HepG2 (cell line): ENCODE measurements around the gene NKPD1. TPM values are rescaled to one million over a fixed set of nuclear protein-coding genes. Genes with fewer than 3 reads are reported as not detected.

Experiments used
- ATAC-seq: fragments of 200-7000 bp; cut with Tn5 transposase; 3 replicates; pipeline ENCODE4 v1.9.1; 2020; ENCODE audit warnings: mild to moderate bottlenecking, moderate library complexity
- BruUV-seq: library from RNA; stranded (reverse); fragments of 400-500 nt; replicated peaks from 2 replicates; lab custom pipeline; 2021; lab: Mats Ljungman, UMichigan
- CTCF ChIA-PET: fragments of 300-600 bp; formaldehyde crosslinking; extraction: SDS; loops from one replicate; lab custom pipeline; 2021; ENCODE audit warnings: low total read pairs, inconsistent platforms, low intra/inter-chr PET ratio; lab: Yijun Ruan, JAX
- POLR2A ChIA-PET: fragments of 350-600 bp; sonication (Branson Sonifier 250); formaldehyde crosslinking; loops from one replicate; lab custom pipeline; 2020; ENCODE audit warnings: antibody characterized with exemption, inconsistent platforms; lab: Yijun Ruan, JAX
- DNase-seq: peaks from one replicate; pipeline ENCODE4 v3.0.0-alpha.2; 2015; ENCODE audit warnings: low spot score
- FAIRE-seq: peaks from 3 replicates; lab custom pipeline; 2011; peaks lifted over from hg19 to GRCh38; lab: Jason Lieb, UNC
- H2AFZ ChIP-seq: one replicate; pipeline ENCODE4 v1.6.1; 2011; ENCODE audit warnings: low read length, inconsistent platforms
- H3K27ac ChIP-seq: fragments of 300-600 bp; 3 replicates; pipeline ENCODE4 v1.8.0; 2011; ENCODE audit warnings: mixed run types, mild to moderate bottlenecking, mixed read lengths, low read length, inconsistent platforms; ENCODE audit not compliant: insufficient read depth; ENCODE audit errors: extremely low read length
- H3K27me3 ChIP-seq, 2 experiments: fragments of 200-600 bp in 1 of 2; 2 replicates in 1 of 2; 3 replicates in 1 of 2; pipeline versions ENCODE4 v1.6.0 to v1.8.0; 2011; ENCODE audit warnings: low read length in 2 of 2, mild to moderate bottlenecking in 2 of 2, moderate library complexity in 2 of 2, inconsistent platforms in 1 of 2; ENCODE audit not compliant: insufficient read depth in 2 of 2, control insufficient read depth in 1 of 2
- H3K36me3 ChIP-seq, 2 experiments: fragments of 200-600 bp in 1 of 2; replicated peaks in 1 of 2; 2 replicates in 1 of 2; 3 replicates in 1 of 2; pipeline versions ENCODE4 v1.5.1 to v1.8.0; 2011; ENCODE audit warnings: low read length in 2 of 2, inconsistent platforms in 1 of 2; ENCODE audit not compliant: insufficient read depth in 2 of 2, control insufficient read depth in 1 of 2
- H3K4me1 ChIP-seq: 2 replicates; pipeline ENCODE4 v1.5.1; 2012; ENCODE audit warnings: low read length, inconsistent platforms; ENCODE audit not compliant: insufficient read depth
- H3K4me2 ChIP-seq: 2 replicates; pipeline ENCODE4 v1.6.0; 2011; ENCODE audit warnings: low read depth, low read length, inconsistent platforms
- H3K4me3 ChIP-seq, 3 experiments: fragments of 200-600 bp in 1 of 3; sonication (generic), shearing (Covaris generic) in 1 of 3; replicated peaks in 1 of 3; 2 replicates each; pipeline ENCODE4 v1.5.1; 2011 to 2016; ENCODE audit warnings: low read length in 3 of 3, inconsistent platforms in 2 of 3, low read depth in 2 of 3, mild to moderate bottlenecking in 2 of 3, control low read depth in 1 of 3, mixed read lengths in 1 of 3; ENCODE audit not compliant: insufficient read depth in 1 of 3
- H3K79me2 ChIP-seq: one replicate; pipeline ENCODE4 v1.6.1; 2011; ENCODE audit warnings: low read length, inconsistent platforms; ENCODE audit not compliant: insufficient read depth
- H3K9ac ChIP-seq: 2 replicates; pipeline ENCODE4 v1.6.0; 2011; ENCODE audit warnings: mild to moderate bottlenecking, low read depth, low read length, inconsistent platforms; ENCODE audit not compliant: insufficient read depth
- H3K9me3 ChIP-seq: 2 replicates; pipeline ENCODE4 v1.5.1; 2012; ENCODE audit warnings: mild to moderate bottlenecking, low read length
- H4K20me1 ChIP-seq: 2 replicates; pipeline ENCODE4 v1.6.0; 2011; ENCODE audit warnings: inconsistent platforms, mild to moderate bottlenecking, low read length, moderate library complexity; ENCODE audit not compliant: insufficient read depth
- ARNT2 ChIP-seq: sonication (generic); formaldehyde crosslinking; IDR thresholded peaks from 2 replicates; pipeline ENCODE4 v1.8.0; 2022; ENCODE audit warnings: mild to moderate bottlenecking, low read depth, missing genetic modification reagents, moderate library complexity
- CBX1 ChIP-seq: IDR thresholded peaks from one replicate; pipeline ENCODE4 v1.6.1; 2016; ENCODE audit warnings: antibody characterized with exemption, low read depth
- DRAP1 ChIP-seq: IDR thresholded peaks from 2 replicates; pipeline ENCODE4 v1.6.1; 2016; ENCODE audit warnings: missing genetic modification reagents, missing compliant biosample characterization
- GZF1 ChIP-seq: sonication (generic); formaldehyde crosslinking; IDR thresholded peaks from 2 replicates; pipeline ENCODE4 v1.5.1; 2020; ENCODE audit warnings: mild to moderate bottlenecking, missing genetic modification reagents
- HDAC2 ChIP-seq: sonication (generic); formaldehyde crosslinking; IDR thresholded peaks from 2 replicates; pipeline ENCODE4 v1.4.0; 2020; ENCODE audit warnings: missing genetic modification reagents
- HNF4G ChIP-seq, 2 experiments: sonication (generic) in 1 of 2; formaldehyde crosslinking in 1 of 2; IDR thresholded peaks; 2 replicates each; pipeline versions ENCODE4 v1.4.0 to v1.6.1; 2011 to 2020; ENCODE audit warnings: borderline replicate concordance in 2 of 2, low read depth in 2 of 2, mild to moderate bottlenecking in 2 of 2, low read length in 1 of 2, missing genetic modification reagents in 1 of 2, moderate library complexity in 1 of 2
- KLF6 ChIP-seq: IDR thresholded peaks from 2 replicates; pipeline ENCODE4 v1.8.0; 2016; ENCODE audit warnings: missing biosample characterization, missing genetic modification reagents
- KLF9 ChIP-seq: IDR thresholded peaks from 2 replicates; pipeline ENCODE4 v1.6.1; 2016; ENCODE audit warnings: low read depth
- NCOA5 ChIP-seq: sonication (generic); formaldehyde crosslinking; IDR thresholded peaks from 2 replicates; pipeline ENCODE4 v1.4.0; 2020; ENCODE audit warnings: missing genetic modification reagents
- NR2F2 ChIP-seq: IDR thresholded peaks from 2 replicates; pipeline ENCODE4 v1.6.1; 2012; ENCODE audit warnings: low read depth, inconsistent platforms, borderline replicate concordance
- SMC3 ChIP-seq: IDR thresholded peaks from 2 replicates; pipeline ENCODE4 v1.6.1; 2011; ENCODE audit warnings: low read length, improper control_type of control experiment
- ZIK1 ChIP-seq: sonication (generic); formaldehyde crosslinking; IDR thresholded peaks from 2 replicates; pipeline ENCODE4 v1.5.0; 2020; ENCODE audit warnings: mild to moderate bottlenecking, low read depth, missing genetic modification reagents, borderline replicate concordance
- ZKSCAN1 ChIP-seq: fragments of 150-350 bp; IDR thresholded peaks from 2 replicates; pipeline ENCODE4 v1.6.1; 2014; ENCODE audit warnings: low read length
- ZNF513 ChIP-seq: sonication (generic); formaldehyde crosslinking; conservative IDR thresholded peaks from 2 replicates; pipeline ENCODE4 v1.5.0; 2020; ENCODE audit warnings: missing genetic modification reagents
- ZNF564 ChIP-seq: sonication (generic); formaldehyde crosslinking; IDR thresholded peaks from 2 replicates; pipeline ENCODE4 v1.8.1; 2023; ENCODE audit warnings: mild to moderate bottlenecking, missing genetic modification reagents
- ZNF616 ChIP-seq: sonication (generic); formaldehyde crosslinking; IDR thresholded peaks from 2 replicates; pipeline ENCODE4 v1.5.0; 2020; ENCODE audit warnings: low read depth, mild to moderate bottlenecking, missing genetic modification reagents
- ZNF883 ChIP-seq: sonication (generic); formaldehyde crosslinking; IDR thresholded peaks from 2 replicates; pipeline ENCODE4 v1.5.1; 2020; ENCODE audit warnings: mild to moderate bottlenecking, missing genetic modification reagents; ENCODE audit errors: not compliant biosample characterization
- WGBS: methylation state at CpG from one replicate; pipeline ENCODE4 v1.1.6; 2017; ENCODE audit warnings: low lambda C conversion rate; 5-methylcytosine and 5-hydroxymethylcytosine counted together
- in situ Hi-C: cut with HindIII; loops from 2 replicates; pipeline ENCODE4 v1.10.0; 2017; ENCODE audit warnings: low pct_unique_long_range_greater_than_20kb; ENCODE audit not compliant: extremely low pct_ligation_motif_present
- intact Hi-C: fragments of 100-400 bp; cut with micrococcal nuclease; formaldehyde crosslinking; loops from one replicate; pipeline ENCODE4 v1.10.0; 2022; ENCODE audit not compliant: unreplicated experiment
- polyA plus RNA-seq, 8 experiments: library from polyadenylated mRNA; depleted of rRNA in 3 of 8; stranded (reverse) in 7 of 8; unstranded in 1 of 8; fragments of >200 nt; fragmentation: Illumina TruSeq in 4 of 8; extraction: Trizol in 4 of 8; gene quantifications; 2 replicates each; pipeline versions ENCODE4 v1.2.1 to v1.2.3, GENCODE V29; 2011 to 2016; ENCODE audit warnings: low read depth in 4 of 8, missing spikeins in 1 of 8, mixed read lengths in 1 of 8; ENCODE audit not compliant: insufficient read depth in 1 of 8
- total RNA-seq, 5 experiments: library from RNA; depleted of rRNA; stranded (reverse); fragments of >200 nt; fragmentation: Illumina TruSeq; extraction: Trizol; gene quantifications; 2 replicates each; pipeline ENCODE4 v1.2.3, GENCODE V29; 2016; ENCODE audit warnings: low read depth in 1 of 5

NKPD1 gene
- total and polyA plus RNA-seq, 2 of the 13 experiments (the other 11 are each of a cell fraction or from before 2014, with no cell fraction given), result 0.03 TPM; not detected in 1

- Histone ChIP-seq H3K4me3 (no peak overlapping the region), H3K9ac (no peak overlapping the region), H4K20me1 (peaks cover 11% of the 10 kb centered on the region; the same call in 1 of the 2 replicates), H3K9me3 (no peaks in the 10 kb centered on the region), H3K79me2 (peaks cover 61% of the 10 kb centered on the region), H3K27me3 (no peaks in the 10 kb centered on the region), H3K4me1 (peaks cover 10% of the 10 kb centered on the region; the same call in 1 of the 2 replicates), H3K36me3 (peaks cover 4 to 8% of the 10 kb centered on the region in 2 experiments; a peak in 3 of 5 replicates), H2AFZ (no peak overlapping the region), H3K4me2 (no peak overlapping the region), H3K27ac (no peak overlapping the region)
- DNase-seq (no peak), FAIRE-seq (no peak), ATAC-seq (no peak)
- ChIA-PET POLR2A (no interaction called here), CTCF (no interaction called here)
- intact Hi-C loops, result no loop called here
- BruUV-seq, result no TSS peak
- TF ChIP-seq DRAP1 (CRISPR knock-in tag) (no peak), KLF9 (CRISPR knock-in tag) (no peak), NCOA5 (CRISPR knock-in tag) (no peak)
- WGBS, result 96% methylated on average over 9 of the region's 11 CpGs
- in situ Hi-C loops, result loop anchor here (10.0 kb wide), 1 partner anchor 107 kb away; no protein-coding TSS in a partner anchor
Observed at GRCh38 chr19:45121827-45122345, 38.9 kb downstream of the NKPD1 start.

DNA sequence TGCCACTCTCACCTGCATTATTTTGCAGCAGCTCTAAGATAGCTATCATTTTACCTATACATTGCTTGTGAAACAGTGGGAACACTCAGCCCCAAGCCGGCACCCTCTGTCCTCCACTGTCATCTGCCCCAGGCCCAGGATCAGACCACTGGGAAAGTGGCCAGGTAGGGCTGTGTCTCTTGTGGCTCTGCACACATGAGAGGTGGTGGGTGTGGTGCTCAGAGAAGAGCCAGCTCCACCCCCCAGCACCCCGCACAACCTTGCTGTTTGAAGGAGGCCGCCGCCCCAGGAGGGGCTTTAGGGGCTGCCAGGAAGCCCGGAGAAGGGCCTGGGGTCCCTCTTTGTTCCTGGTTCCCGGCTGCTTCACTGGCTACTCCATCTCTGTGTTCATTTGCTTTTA is 41.2 kb downstream of the NKPD1 start:
- peaks cover 64% of the 10 kb centered on the region for H3K79me2 ChIP-seq
- no peak for DNase-seq
- no peak overlapping the region for H3K9ac ChIP-seq
- in situ Hi-C loops (no loop called here), intact Hi-C loops (no loop called here)
- 95% methylated on average over 6 of the region's 6 CpGs for WGBS
- H3K36me3 ChIP-seq, result peaks cover 4 to 5% of the 10 kb centered on the region in 2 experiments; a peak in 3 of 5 replicates
- no peaks in the 10 kb centered on the region for H3K9me3 ChIP-seq
- H3K4me3 ChIP-seq, result no peak overlapping the region
- peaks cover 7% of the 10 kb centered on the region; the same call in 1 of the 2 replicates for H4K20me1 ChIP-seq
- peaks cover 11% of the 10 kb centered on the region; the same call in 1 of the 2 replicates for H3K4me1 ChIP-seq
- no peak for ATAC-seq
- no TSS peak for BruUV-seq
- no peaks in the 10 kb centered on the region for H3K27me3 ChIP-seq
- H3K4me2 ChIP-seq, result no peak overlapping the region
- no peak for FAIRE-seq
- H2AFZ ChIP-seq, result no peak overlapping the region
- ChIA-PET CTCF (no interaction called here), POLR2A (no interaction called here)
- H3K27ac ChIP-seq, result no peak overlapping the region
- TF ChIP-seq ZNF883 (CRISPR knock-in tag) (no peak), CBX1 (no peak), NR2F2 (no peak), ZKSCAN1 (no peak), ZNF513 (CRISPR knock-in tag) (no peak), SMC3 (no peak), KLF6 (CRISPR knock-in tag) (no peak), ZNF616 (CRISPR knock-in tag) (no peak), HNF4G (IDR thresholded peaks at IDR 0.05; ENCODE audit: borderline replicate concordance, low read depth, low read length) (no peak), HNF4G (CRISPR knock-in tag; IDR thresholded peaks at IDR 0.05; ENCODE audit: borderline replicate concordance, low read depth) (no peak), ARNT2 (CRISPR knock-in tag) (no peak), GZF1 (CRISPR knock-in tag) (no peak), HDAC2 (no peak), ZNF564 (CRISPR knock-in tag) (no peak), ZIK1 (CRISPR knock-in tag) (no peak)
